Measurements from ENCODE around the gene PLCH1. TPM values are rescaled to one million over a fixed set of nuclear protein-coding genes. Genes with fewer than 3 reads are reported as not detected.

PLCH1 gene
- total and polyA plus RNA-seq, 7 donors, result 0.03 to 1.1 (median 0.06) TPM; not detected in 2

- peaks cover 1% of the 10 kb centered on the region for H3K4me1 ChIP-seq
- intact Hi-C loops (cut with DNase I), result no loop called here
- no peaks in the 10 kb centered on the region for H3K27me3 ChIP-seq (ENCODE audit: insufficient read depth in 3 of 3, low read length in 2 of 3)
- TF ChIP-seq CTCF (IDR thresholded peaks at IDR 0.05), result no peak
- H3K4me3 ChIP-seq, result no peak overlapping the region
- H3K27ac ChIP-seq, result no peak overlapping the region
- peaks cover 0 to 5% of the 10 kb centered on the region in 2 donors for H3K36me3 ChIP-seq (ENCODE audit: insufficient read depth in 1 of 2, low read depth in 1 of 2)
- ATAC-seq, result no peak
- H3K9me3 ChIP-seq, result peaks cover 9% of the 10 kb centered on the region
- no peak for DNase-seq
Observed at GRCh38 chr3:155778462-155778861, 33.6 kb upstream of the PLCH1 start.

- no peaks in the 10 kb centered on the region for H3K9me3 ChIP-seq
- intact Hi-C loops (cut with DNase I), result no loop called here
- H3K36me3 ChIP-seq (ENCODE audit: insufficient read depth in 1 of 2, low read depth in 1 of 2), result peaks cover 4 to 5% of the 10 kb centered on the region in 2 donors
- no peak for TF ChIP-seq CTCF (IDR thresholded peaks at IDR 0.05)
- no peaks in the 10 kb centered on the region for H3K27me3 ChIP-seq (ENCODE audit: insufficient read depth in 3 of 3, low read length in 2 of 3)
- no peak overlapping the region for H3K4me3 ChIP-seq
- DNase-seq (no peak), ATAC-seq (peak in 3 of 4 donors; percentile 40 to 85 (median 47))
- no peak overlapping the region for H3K27ac ChIP-seq
- WGBS, 3 donors, result 76 to 97% (median 82%) methylated on average over 1 of the region's 1 CpG
- peaks cover 5% of the 10 kb centered on the region for H3K4me1 ChIP-seq
Observed at GRCh38 chr3:155772801-155773200, 27.9 kb upstream of the PLCH1 start.

GRCh38 chr3:155771126-155771525 is 26.3 kb upstream of the PLCH1 start:
- Histone ChIP-seq H3K4me1 (peaks cover 5% of the 10 kb centered on the region), H3K36me3 (ENCODE audit: insufficient read depth in 1 of 2, low read depth in 1 of 2) (peaks cover 4 to 20% of the 10 kb centered on the region in 2 donors), H3K4me3 (no peak overlapping the region), H3K9me3 (no peaks in the 10 kb centered on the region), H3K27ac (no peak overlapping the region), H3K27me3 (ENCODE audit: insufficient read depth in 3 of 3, low read length in 2 of 3) (no peaks in the 10 kb centered on the region)
- ATAC-seq (no peak), DNase-seq (no peak)
- no peak for TF ChIP-seq CTCF (IDR thresholded peaks at IDR 0.05)
- WGBS, 3 donors, result 86 to 98% (median 98%) methylated on average over 6 of the region's 6 CpGs
- intact Hi-C loops (cut with DNase I), result no loop called here

GRCh38 chr3:155766206-155766605 is 21.3 kb upstream of the PLCH1 start:
- DNase-seq (no peak), ATAC-seq (peak in 2 of 4 donors; percentile 32 to 47)
- Histone ChIP-seq H3K36me3 (ENCODE audit: insufficient read depth in 1 of 2, low read depth in 1 of 2) (peaks cover 4 to 23% of the 10 kb centered on the region in 2 donors), H3K4me3 (no peak overlapping the region), H3K4me1 (peaks cover 5% of the 10 kb centered on the region), H3K27me3 (ENCODE audit: insufficient read depth in 3 of 3, low read length in 2 of 3) (no peaks in the 10 kb centered on the region), H3K27ac (no peak overlapping the region), H3K9me3 (no peaks in the 10 kb centered on the region)
- intact Hi-C loops (cut with DNase I), result no loop called here
- WGBS, 3 donors, result 38 to 76% (median 47%) methylated on average over 1 of the region's 1 CpG
- no peak for TF ChIP-seq CTCF (IDR thresholded peaks at IDR 0.05)

GRCh38 chr3:155763870-155764463 is 19.1 kb upstream of the PLCH1 start:
- intact Hi-C loops (cut with DNase I), result no loop called here
- ATAC-seq, result no peak
- WGBS, 3 donors, result 86 to 88% (median 86%) methylated on average over 3 of the region's 3 CpGs
- no peak overlapping the region for H3K4me3 ChIP-seq
- no peak for DNase-seq
- H3K27ac ChIP-seq, result no peak overlapping the region
- TF ChIP-seq CTCF (IDR thresholded peaks at IDR 0.05), result no peak
- H3K27me3 ChIP-seq (ENCODE audit: insufficient read depth in 3 of 3, low read length in 2 of 3), result no peaks in the 10 kb centered on the region
- H3K4me1 ChIP-seq, result peaks cover 5% of the 10 kb centered on the region
- H3K9me3 ChIP-seq, result no peaks in the 10 kb centered on the region
- H3K36me3 ChIP-seq (ENCODE audit: insufficient read depth in 1 of 2, low read depth in 1 of 2), result peaks cover 0 to 23% of the 10 kb centered on the region in 2 donors
